HG03378 (cell line): Measurements from ENCODE around the gene SCNN1G.
"Not testable (repeated sequence)": the region's sequence is repeated elsewhere in the genome, so short reads cannot be mapped to it uniquely, and the experiment has no call there.

Experiments used
- ATAC-seq: cut with Tn5 transposase; IDR thresholded peaks from one replicate; pipeline ENCODE4 v1.9.1; 2021; ENCODE audit warnings: mild to moderate bottlenecking, moderate library complexity; ENCODE audit not compliant: unreplicated experiment

Gene SCNN1G

GRCh38 chr16:23248261-23249194 is 66.0 kb downstream of the SCNN1G start:
- no peak for ATAC-seq

GRCh38 chr16:23249830-23250229 is 67.3 kb downstream of the SCNN1G start:
- no peak for ATAC-seq

GRCh38 chr16:23252310-23252709 is 69.8 kb downstream of the SCNN1G start:
- no peak for ATAC-seq

- not testable (repeated sequence) for ATAC-seq
Observed at GRCh38 chr16:23253650-23254049, 71.1 kb downstream of the SCNN1G start.

- no peak for ATAC-seq
Observed at GRCh38 chr16:23254338-23254737, 71.8 kb downstream of the SCNN1G start.

GRCh38 chr16:23255000-23255399 is 72.5 kb downstream of the SCNN1G start:
- no peak for ATAC-seq

GRCh38 chr16:23256440-23256839 is 73.9 kb downstream of the SCNN1G start:
- ATAC-seq: no peak

GRCh38 chr16:23257682-23258081 is 75.1 kb downstream of the SCNN1G start:
- no peak for ATAC-seq

- no peak for ATAC-seq
Observed at GRCh38 chr16:23258919-23259237, 76.3 kb downstream of the SCNN1G start.
